HCT116 (cell line): ENCODE data around the gene UNK. TPM values are rescaled to one million over a fixed set of nuclear protein-coding genes. Genes with fewer than 3 reads are reported as not detected.

Experiments
- ATAC-seq: fragments of 200-7000 bp; cut with Tn5 transposase; 2 replicates; pipeline ENCODE4 v1.9.1; 2020; ENCODE audit warnings: mild to moderate bottlenecking, moderate library complexity
- BruUV-seq: library from RNA; stranded (reverse); fragments of 400-500 nt; replicated peaks from 2 replicates; lab custom pipeline; 2021; lab: Mats Ljungman, UMichigan
- CTCF ChIA-PET: fragments of 300-600 bp; sonication (Branson Sonifier 250); formaldehyde crosslinking; loops from one replicate; lab custom pipeline; 2021; ENCODE audit warnings: antibody characterized with exemption; lab: Charles Lee
- POLR2A ChIA-PET: fragments of 300-600, 350-600 bp; sonication (Branson Sonifier 250); formaldehyde crosslinking; loops from one replicate; lab custom pipeline; 2021; ENCODE audit warnings: antibody characterized with exemption; lab: Charles Lee
- RAD21 ChIA-PET, 2 experiments: fragments of 300-600 bp; sonication (Branson Sonifier 250); formaldehyde crosslinking; loops; one replicate each; lab custom pipeline; 2023; ENCODE audit warnings: low total read pairs in 2 of 2; ENCODE audit not compliant: uncharacterized antibody in 2 of 2, unreplicated experiment in 2 of 2, low non-redundant PET in 1 of 2; lab: Charles Lee
- DNase-seq: peaks from one replicate; pipeline ENCODE4 v3.0.0-alpha.2; 2010; ENCODE audit warnings: low read depth, low spot score
- H2AFZ ChIP-seq: fragments of 200-600 bp; shearing (Covaris generic), sonication (generic); 2 replicates; pipeline ENCODE4 v1.6.1; 2017; ENCODE audit warnings: low read depth, mixed run types, mixed read lengths, antibody characterized with exemption, low read length; ENCODE audit not compliant: poor library complexity, severe bottlenecking
- H3K27ac ChIP-seq: 2 replicates; pipeline ENCODE4 v1.5.1; 2012; ENCODE audit warnings: low read depth, low read length
- H3K27me3 ChIP-seq: fragments of 200-600 bp; sonication (generic); 2 replicates; pipeline ENCODE4 v1.6.1; 2016; ENCODE audit warnings: mixed run types, low read length, mixed read lengths; ENCODE audit not compliant: insufficient read depth
- H3K36me3 ChIP-seq, 2 experiments: fragments of 200-500 bp in 1 of 2; fragments of 200-600 bp in 1 of 2; sonication (Bioruptor generic) in 1 of 2; sonication (generic) in 1 of 2; 2 replicates each; pipeline versions ENCODE4 v1.5.1 to v1.6.1; 2014 to 2016; ENCODE audit warnings: low read length in 2 of 2, inconsistent platforms in 1 of 2, mixed read lengths in 1 of 2, mixed run types in 1 of 2; ENCODE audit not compliant: insufficient read depth in 2 of 2, control insufficient read depth in 1 of 2
- H3K4me1 ChIP-seq, 2 experiments: fragments of 200-600 bp in 1 of 2; sonication (generic) in 1 of 2; 2 replicates each; pipeline versions ENCODE4 v1.5.1 to v1.6.1; 2012 to 2017; ENCODE audit warnings: low read length in 2 of 2, inconsistent platforms in 1 of 2, mild to moderate bottlenecking in 1 of 2, mixed read lengths in 1 of 2, mixed run types in 1 of 2, moderate library complexity in 1 of 2; ENCODE audit not compliant: insufficient read depth in 2 of 2, control insufficient read depth in 1 of 2
- H3K4me2 ChIP-seq: fragments of 200-600 bp; sonication (generic); 2 replicates; pipeline ENCODE4 v1.6.1; 2017; ENCODE audit warnings: mixed run types, low read length, mixed read lengths
- H3K4me3 ChIP-seq, 2 experiments: fragments of 200-600 bp in 1 of 2; sonication (generic) in 1 of 2; replicated peaks in 1 of 2; 2 replicates each; pipeline ENCODE4 v1.5.1; 2011 to 2016; ENCODE audit warnings: low read length in 2 of 2, control low read depth in 1 of 2, low read depth in 1 of 2, mild to moderate bottlenecking in 1 of 2, mixed read lengths in 1 of 2, mixed run types in 1 of 2
- H3K79me2 ChIP-seq: fragments of 200-600 bp; sonication (generic); 2 replicates; pipeline ENCODE4 v1.6.1; 2017; ENCODE audit warnings: mild to moderate bottlenecking, mixed run types, low read length, moderate library complexity, mixed read lengths; ENCODE audit not compliant: insufficient read depth
- H3K9ac ChIP-seq: fragments of 200-600 bp; sonication (generic); 2 replicates; pipeline ENCODE4 v1.6.1; 2016; ENCODE audit warnings: low read length, mixed read lengths
- H3K9me2 ChIP-seq: fragments of 200-600 bp; sonication (generic), shearing (Covaris generic); 2 replicates; pipeline ENCODE4 v1.6.1; 2017; ENCODE audit warnings: mixed run types, mild to moderate bottlenecking, moderate library complexity; ENCODE audit not compliant: insufficient read depth
- H3K9me3 ChIP-seq, 2 experiments: fragments of 200-500 bp in 1 of 2; fragments of 200-600 bp in 1 of 2; sonication (Bioruptor generic) in 1 of 2; sonication (generic) in 1 of 2; 2 replicates each; pipeline ENCODE4 v1.6.1; 2014 to 2017; ENCODE audit warnings: low read length in 2 of 2, mixed read lengths in 2 of 2, inconsistent platforms in 1 of 2, low read depth in 1 of 2, mild to moderate bottlenecking in 1 of 2, mixed run types in 1 of 2, moderate library complexity in 1 of 2; ENCODE audit not compliant: control insufficient read depth in 1 of 2, insufficient read depth in 1 of 2
- H4K20me1 ChIP-seq: fragments of 200-600 bp; sonication (generic), shearing (Covaris generic); 2 replicates; pipeline ENCODE4 v1.6.1; 2017; ENCODE audit warnings: mixed run types, mild to moderate bottlenecking, moderate library complexity; ENCODE audit not compliant: insufficient read depth
- CTCF ChIP-seq, 3 experiments: fragments of 200-600 bp in 1 of 3; sonication (generic) in 1 of 3; IDR thresholded peaks in 2 of 3; conservative IDR thresholded peaks in 1 of 3; 2 replicates each; pipeline ENCODE4 v1.5.1; 2012 to 2017; ENCODE audit warnings: low read depth in 2 of 3, low read length in 2 of 3, antibody characterized with exemption in 1 of 3, borderline replicate concordance in 1 of 3, control low read depth in 1 of 3, mild to moderate bottlenecking in 1 of 3, mixed read lengths in 1 of 3, mixed run types in 1 of 3, moderate library complexity in 1 of 3; ENCODE audit not compliant: insufficient read depth in 1 of 3
- EZH2 ChIP-seq: fragments of 200-600 bp; sonication (generic); IDR thresholded peaks from 2 replicates; pipeline ENCODE4 v1.6.1; 2017; ENCODE audit warnings: antibody characterized with exemption, mixed run types
- FOSL1 ChIP-seq: IDR thresholded peaks from 2 replicates; pipeline ENCODE4 v1.6.1; 2012; ENCODE audit warnings: low read depth
- JUND ChIP-seq: IDR thresholded peaks from 2 replicates; pipeline ENCODE4 v1.6.1; 2012
- POLR2AphosphoS5 ChIP-seq: IDR thresholded peaks from 2 replicates; pipeline ENCODE4 v1.6.1; 2011; ENCODE audit warnings: mild to moderate bottlenecking, low read depth, low read length, moderate library complexity
- YY1 ChIP-seq: IDR thresholded peaks from 2 replicates; pipeline ENCODE4 v1.6.1; 2011; ENCODE audit warnings: low read length, low read depth, moderate library complexity, mild to moderate bottlenecking; ENCODE audit not compliant: insufficient replicate concordance; ENCODE audit errors: extremely low read depth
- intact Hi-C: fragments of 100-400 bp; cut with micrococcal nuclease; formaldehyde crosslinking; loops from 2 replicates; pipeline ENCODE4 v1.10.0; 2022
- total RNA-seq: library from RNA; stranded (reverse); gene quantifications from one replicate; pipeline ENCODE4 v1.2.1, GENCODE V29; 2021; ENCODE audit not compliant: unreplicated experiment
- TF ChIP-seq, protein P1 (sequence below): IDR thresholded peaks from 2 replicates; pipeline ENCODE4 v1.6.1; 2012

Gene UNK
- total RNA-seq, 1 experiment from 2014 or later, result 40.6 TPM

DNA sequence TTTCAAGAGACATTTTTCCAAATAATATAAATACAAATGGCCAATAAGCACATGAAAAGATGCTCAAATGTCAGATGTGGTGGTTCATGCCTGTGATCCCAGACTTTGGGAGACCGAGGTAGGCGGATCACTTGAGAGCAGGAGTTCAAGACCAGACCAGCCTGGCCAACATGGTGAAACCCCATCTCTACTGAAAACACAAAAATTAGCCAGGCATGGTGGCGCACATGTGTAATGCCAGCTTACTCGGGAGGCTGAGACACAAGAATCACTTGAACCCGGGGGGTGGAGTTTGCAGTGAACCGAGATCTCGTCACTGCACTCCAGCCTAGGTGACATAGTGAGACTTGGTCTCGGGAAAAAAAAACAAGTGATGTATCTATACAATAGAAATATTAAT, 16.7 kb upstream of the UNK start:
- Histone ChIP-seq H3K4me3 (no peak overlapping the region), H2AFZ (no peak overlapping the region), H3K9me3 (no peaks in the 10 kb centered on the region), H3K9me2 (no peaks in the 10 kb centered on the region), H3K27me3 (no peaks in the 10 kb centered on the region), H3K4me1 (peaks cover 13 to 29% of the 10 kb centered on the region in 2 experiments), H3K27ac (no peak overlapping the region), H3K4me2 (no peak overlapping the region), H4K20me1 (no peaks in the 10 kb centered on the region), H3K79me2 (0 out of 2 replicates have a peak, but pooled peaks cover 6% of the 10 kb centered on the region), H3K9ac (no peak overlapping the region), H3K36me3 (no peaks in the 10 kb centered on the region)
- no peak for TF ChIP-seq CTCF (IDR thresholded peaks at IDR 0.05 in 2 of 3, conservative IDR thresholded peaks at IDR 0.05 in 1 of 3; ENCODE audit: borderline replicate concordance in 1 of 3, insufficient read depth in 1 of 3, low read depth in 2 of 3, low read length in 2 of 3)
- TF ChIP-seq EZH2, result no peak
- TF ChIP-seq YY1, result no peak
- TF ChIP-seq JUND, result no peak
- TF ChIP-seq POLR2AphosphoS5, result no peak
- TF ChIP-seq, protein P1, sequence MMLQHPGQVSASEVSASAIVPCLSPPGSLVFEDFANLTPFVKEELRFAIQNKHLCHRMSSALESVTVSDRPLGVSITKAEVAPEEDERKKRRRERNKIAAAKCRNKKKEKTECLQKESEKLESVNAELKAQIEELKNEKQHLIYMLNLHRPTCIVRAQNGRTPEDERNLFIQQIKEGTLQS, result no peak
- TF ChIP-seq FOSL1, result no peak
- RAD21 ChIA-PET, result interaction anchor here in 1 of 2 experiments (0.7 kb wide), 1 partner anchor 23 kb away, joined by 4 read pairs; no protein-coding TSS in a partner anchor
- BruUV-seq, result no TSS peak
- DNase-seq (no peak), ATAC-seq (no peak)
- intact Hi-C loops, result no loop called here
- CTCF ChIA-PET, result interaction anchor here (1.1 kb wide), 1 partner anchor 15 kb away, joined by 3 read pairs; no protein-coding TSS in a partner anchor
- POLR2A ChIA-PET, result interaction anchor here (2.2 kb wide), 1 partner anchor 9 kb away, joined by 7 read pairs; no protein-coding TSS in a partner anchor
